ENCODE data around the gene PYDC1. TPM values are rescaled to one million over a fixed set of nuclear protein-coding genes. Genes with fewer than 3 reads are reported as not detected.
"Not testable (repeated sequence)": the region's sequence is repeated elsewhere in the genome, so short reads cannot be mapped to it uniquely, and the experiment has no call there.

PYDC1 gene
- total RNA-seq, 1 donor from 2014 or later = not detected

DNA sequence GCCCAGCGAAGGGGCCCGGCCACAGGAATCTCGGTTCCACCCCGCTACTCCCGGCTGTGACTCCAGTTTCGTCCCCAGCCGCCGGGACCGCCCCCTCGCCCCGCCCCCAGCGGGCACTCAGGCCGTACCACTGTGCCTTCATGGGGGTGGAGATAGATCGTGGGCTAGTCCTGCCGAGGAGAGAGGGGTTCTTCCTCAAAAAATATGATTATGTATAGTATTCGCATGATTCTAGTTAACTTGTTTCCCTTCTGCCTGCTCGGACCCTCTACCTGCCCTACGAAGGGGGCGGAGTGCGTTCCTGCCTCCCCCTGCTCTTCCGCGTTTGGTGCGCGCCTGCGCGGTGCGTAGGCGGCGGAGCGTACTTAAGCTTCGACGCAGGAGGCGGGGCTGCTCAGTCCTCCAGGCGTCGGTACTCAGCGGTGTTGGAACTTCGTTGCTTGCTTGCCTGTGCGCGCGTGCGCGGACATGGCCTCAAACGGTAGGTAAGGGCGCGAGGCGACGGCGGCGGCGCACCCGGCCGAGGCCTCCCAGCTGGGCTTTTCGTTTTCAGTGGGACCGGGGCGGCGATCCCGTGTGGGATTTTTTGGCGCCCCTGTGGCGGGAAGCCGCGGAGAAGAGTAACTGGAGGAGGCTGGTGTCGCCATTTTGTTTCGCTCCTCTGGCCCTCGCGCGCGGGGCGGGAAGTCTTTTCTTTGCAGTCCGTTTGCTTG, 37.0 kb downstream of the PYDC1 start, which contains the start of gene FUS:
TSS of gene FUS (plus strand) at position 393 of the 713 bp plus-strand sequence. CDS start at position 469, 76 bp downstream.
- peak; percentile 49 for DNase-seq (ENCODE audit: low read depth, low spot score)

DNA sequence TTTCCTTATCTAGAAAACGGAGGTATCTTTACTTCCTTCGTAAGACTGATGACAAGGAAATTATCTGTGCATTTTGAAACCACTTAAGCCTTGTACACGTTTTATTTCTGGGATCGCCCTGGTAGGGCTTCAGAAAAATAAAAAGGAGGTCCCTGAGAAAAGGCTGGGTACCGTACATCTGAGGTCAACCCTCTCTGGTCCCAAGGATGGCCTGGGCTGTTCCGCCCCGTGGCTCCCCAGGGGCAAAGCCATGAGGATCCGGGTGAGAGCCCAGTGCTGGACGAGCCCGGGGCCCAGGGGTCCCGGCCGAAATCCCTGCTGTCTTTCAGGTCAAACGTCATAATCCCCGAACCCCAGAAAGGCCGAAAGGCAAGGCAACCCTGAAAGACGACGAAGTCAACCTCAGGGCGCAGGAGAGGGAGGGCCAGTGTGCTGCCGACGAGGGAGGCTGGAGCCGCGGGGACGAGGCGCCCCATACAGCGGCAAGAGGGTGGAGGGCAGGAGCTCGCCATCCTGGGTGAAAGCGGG, 37.7 kb downstream of the PYDC1 start:
- DNase-seq (ENCODE audit: low read depth, low spot score) = no peak

DNA sequence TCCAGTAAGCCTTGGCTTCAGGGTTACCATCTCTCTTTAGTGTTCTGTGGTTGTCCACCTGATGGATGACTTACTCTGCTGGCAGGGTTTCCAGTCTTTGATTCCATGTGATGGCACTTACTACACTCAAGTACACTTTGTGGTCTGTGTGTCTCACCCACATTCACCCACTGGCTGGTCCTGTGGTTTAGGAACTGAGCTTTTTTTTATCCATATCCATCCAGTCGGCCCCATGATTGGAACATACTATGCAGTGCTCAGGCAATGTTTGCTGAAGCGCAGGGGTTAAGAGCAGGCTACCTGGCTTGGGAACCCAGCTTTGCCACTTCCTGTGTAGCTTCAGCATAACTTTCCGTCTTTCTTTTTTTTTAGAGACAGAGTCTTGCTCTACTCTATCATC, 39.8 kb downstream of the PYDC1 start:
- no peak for DNase-seq (ENCODE audit: low read depth, low spot score)

DNA sequence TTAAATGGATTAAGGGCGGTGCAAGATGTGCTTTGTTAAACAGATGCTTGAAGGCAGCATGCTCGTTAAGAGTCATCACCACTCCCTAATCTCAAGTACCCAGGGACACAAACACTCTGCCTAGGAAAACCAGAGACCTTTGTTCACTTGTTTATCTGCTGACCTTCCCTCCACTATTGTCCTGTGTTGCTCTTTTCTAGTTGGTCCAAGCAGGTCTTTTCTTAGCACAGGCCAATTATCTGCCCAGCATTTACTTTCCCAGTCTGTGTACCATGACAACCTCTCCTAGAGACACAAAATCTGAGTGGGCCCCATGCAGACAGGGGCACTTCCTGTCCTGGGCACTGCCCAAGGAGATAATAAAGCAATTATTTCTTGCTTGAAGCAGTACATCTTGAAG, 46.9 kb downstream of the PYDC1 start:
- DNase-seq (ENCODE audit: low read depth, low spot score) = not testable (repeated sequence)

DNA sequence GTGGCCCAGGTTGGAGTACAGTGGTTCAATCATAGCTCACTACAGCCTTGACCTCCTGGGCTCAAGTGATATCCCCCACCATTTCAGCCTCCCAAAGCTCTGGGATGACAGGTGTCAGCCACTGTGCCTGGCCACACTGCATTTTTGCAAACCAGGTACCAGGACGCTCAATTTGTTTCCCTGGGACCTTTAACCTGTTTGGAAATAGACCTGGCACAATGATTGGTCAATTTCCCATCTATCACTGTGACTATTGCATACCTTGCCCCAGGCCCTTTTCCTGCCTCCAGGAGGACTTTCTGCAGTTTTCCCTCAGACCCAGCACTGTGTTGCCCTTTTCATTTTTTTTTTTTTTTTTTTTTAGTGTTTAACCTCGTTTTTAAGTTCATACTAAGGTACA, 48.1 kb downstream of the PYDC1 start:
- no peak for DNase-seq (ENCODE audit: low read depth, low spot score)

DNA sequence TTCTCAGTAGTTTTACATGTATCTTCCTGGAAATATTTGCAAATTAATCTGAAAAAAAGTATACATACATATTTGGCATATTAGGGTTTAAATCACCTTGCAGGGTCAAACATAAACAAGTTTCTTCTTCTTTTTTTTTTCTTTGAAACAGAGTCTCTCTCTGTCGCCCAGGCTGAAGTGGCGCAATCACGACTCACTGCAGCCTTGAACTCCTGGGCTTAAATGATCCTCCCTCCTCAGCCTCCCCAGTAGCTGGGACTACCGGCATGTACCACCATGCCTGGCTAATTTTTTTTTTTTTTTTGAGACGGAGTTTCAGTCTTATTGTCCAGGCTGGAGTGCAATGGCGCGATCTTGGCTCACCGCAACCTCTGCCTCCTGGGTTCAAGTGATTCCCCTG, 49.6 kb downstream of the PYDC1 start:
- DNase-seq (ENCODE audit: low read depth, low spot score) = no peak

Other genes with a start within 250 kb of the PYDC1 start
- 11.3 and 14.9 TPM in 2 replicates for gene HSD3B7, start 231.9 kb downstream of the PYDC1 start, total RNA-seq
- 0.33 and 0.39 TPM in 2 replicates for gene STX1B, start 206.5 kb downstream of the PYDC1 start, total RNA-seq
- 32.0 and 32.5 TPM in 2 replicates for gene STX4, start 183.6 kb downstream of the PYDC1 start, total RNA-seq
- 6.8 and 9.2 TPM in 2 replicates for gene ZNF668, start 142.9 kb downstream of the PYDC1 start, total RNA-seq
- gene ZNF646, start 142.7 kb downstream of the PYDC1 start, total RNA-seq = 13.8 and 14.1 TPM in 2 replicates
- gene PRSS53, start 128.2 kb downstream of the PYDC1 start, total RNA-seq = 0.92 TPM in 2 replicates
- gene VKORC1, start 122.3 kb downstream of the PYDC1 start, total RNA-seq = 53.6 and 78.7 TPM in 2 replicates
- 19.8 and 20.2 TPM in 2 replicates for gene BCKDK, start 108.7 kb downstream of the PYDC1 start, total RNA-seq
- 39.5 and 40.4 TPM in 2 replicates for gene KAT8, start 99.5 kb downstream of the PYDC1 start, total RNA-seq
- gene PRSS8, start 81.4 kb downstream of the PYDC1 start, total RNA-seq = not detected in 2 replicates
- gene PRSS36, start 67.1 kb downstream of the PYDC1 start, total RNA-seq = 0.40 and 0.49 TPM in 2 replicates
- 42.0 and 61.1 TPM in 2 replicates for gene FUS, start 37.0 kb downstream of the PYDC1 start, total RNA-seq
- gene PYCARD, start 14.4 kb downstream of the PYDC1 start, total RNA-seq = 68.2 and 81.8 TPM in 2 replicates
- gene TRIM72, start 3.0 kb downstream of the PYDC1 start, total RNA-seq = 0.04 TPM in 1 of 2 replicates, not detected in the other
- not detected in 2 replicates for gene ITGAM, start 42.8 kb upstream of the PYDC1 start, total RNA-seq
- 0.04 and 1.1 TPM in 2 replicates for gene ITGAX, start 138.0 kb upstream of the PYDC1 start, total RNA-seq
- not detected in 2 replicates for gene ITGAD, start 176.2 kb upstream of the PYDC1 start, total RNA-seq
- not detected in 2 replicates for gene COX6A2, start 211.2 kb upstream of the PYDC1 start, total RNA-seq
- 0.07 TPM in 2 replicates for gene ZNF843, start 225.7 kb upstream of the PYDC1 start, total RNA-seq
- gene ARMC5, start 242.4 kb upstream of the PYDC1 start, total RNA-seq = 12.6 and 15.6 TPM in 2 replicates

Measured in pulmonary artery endothelial cell (primary cell).